ENCODE measurements around the gene PSMA6.

DNA sequence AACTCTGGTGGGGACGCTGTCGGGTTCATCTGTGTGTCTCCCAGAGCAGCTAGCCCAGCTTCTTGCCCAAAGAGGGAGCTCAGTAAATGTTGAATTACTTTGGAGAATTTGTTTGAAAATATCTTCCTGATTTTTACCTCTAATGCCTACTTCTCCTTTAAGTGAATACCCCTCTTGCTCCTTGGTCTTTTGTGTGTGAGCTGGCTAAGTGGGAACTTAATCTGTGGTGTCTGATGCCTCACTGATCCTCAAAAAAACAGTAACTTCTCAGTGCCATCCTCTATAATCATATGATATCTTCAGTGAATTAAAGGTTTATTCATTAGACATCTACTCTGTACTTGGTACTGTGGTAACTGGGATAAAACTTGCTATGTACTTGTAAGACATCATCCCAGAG lies 7.7 kb upstream of the PSMA6 start:
- TF ChIP-seq POLR2A (IDR thresholded peaks at IDR 0.05; ENCODE audit: low read depth, low read length): no peak
- no peak for TF ChIP-seq POLR2AphosphoS5 (IDR thresholded peaks at IDR 0.05; ENCODE audit: low read depth, low read length)
- TF ChIP-seq TAF1 (IDR thresholded peaks at IDR 0.05; ENCODE audit: low read depth, low read length): no peak
- TF ChIP-seq POU2F2 (IDR thresholded peaks at IDR 0.05; ENCODE audit: low read depth, low read length): no peak
- TF ChIP-seq SPI1 (IDR thresholded peaks at IDR 0.05; ENCODE audit: low read depth, low read length): no peak
